GM23338 (cell line): ENCODE data around the gene ANKRD63. TPM values are rescaled to one million over a fixed set of nuclear protein-coding genes. Genes with fewer than 3 reads are reported as not detected.

Source experiments
- ATAC-seq: fragments of 200-7000 bp; cut with Tn5 transposase; 3 replicates; pipeline ENCODE4 v1.9.1; 2020
- DNase-seq: peaks from one replicate; pipeline ENCODE4 v3.0.0-alpha.2; 2015; ENCODE audit warnings: low spot score
- H2AFZ ChIP-seq: fragments of 200-600 bp; sonication (generic); 2 replicates; pipeline ENCODE4 v1.8.0; 2016; ENCODE audit warnings: antibody characterized with exemption, mild to moderate bottlenecking, moderate library complexity
- H3F3A ChIP-seq: fragments of 200-600 bp; sonication (generic); replicated peaks from 2 replicates; pipeline ENCODE4 v1.8.0; 2017; ENCODE audit warnings: antibody characterized with exemption, mixed run types, low read depth
- H3K27ac ChIP-seq: fragments of 200-600 bp; sonication (generic); 2 replicates; pipeline ENCODE4 v1.6.1; 2016; ENCODE audit warnings: low read depth
- H3K27me3 ChIP-seq: fragments of 200-600 bp; sonication (generic); 2 replicates; pipeline ENCODE4 v1.8.0; 2016; ENCODE audit warnings: mild to moderate bottlenecking, mixed run types, moderate library complexity; ENCODE audit not compliant: insufficient read depth
- H3K36me3 ChIP-seq: fragments of 200-600 bp; sonication (generic); 2 replicates; pipeline ENCODE4 v1.8.0; 2016; ENCODE audit warnings: mild to moderate bottlenecking; ENCODE audit not compliant: insufficient read depth
- H3K4me1 ChIP-seq: fragments of 200-600 bp; sonication (generic); 2 replicates; pipeline ENCODE4 v1.8.0; 2016; ENCODE audit warnings: mild to moderate bottlenecking, moderate library complexity; ENCODE audit not compliant: insufficient read depth
- H3K4me2 ChIP-seq: fragments of 200-600 bp; sonication (generic); 2 replicates; pipeline ENCODE4 v1.7.1; 2017; ENCODE audit warnings: mixed run types
- H3K4me3 ChIP-seq: fragments of 200-600 bp; sonication (generic); 2 replicates; pipeline ENCODE4 v1.6.1; 2016; ENCODE audit warnings: mixed run types
- H3K79me2 ChIP-seq: fragments of 200-600 bp; sonication (generic); replicated peaks from 2 replicates; pipeline ENCODE4 v1.8.0; 2017; ENCODE audit warnings: mild to moderate bottlenecking; ENCODE audit not compliant: insufficient read depth
- H3K9me2 ChIP-seq: fragments of 200-600 bp; sonication (generic); 2 replicates; pipeline ENCODE4 v1.8.0; 2017; ENCODE audit not compliant: insufficient read depth
- H4K20me1 ChIP-seq: fragments of 200-600 bp; sonication (generic); replicated peaks from 2 replicates; pipeline ENCODE4 v1.8.0; 2017; ENCODE audit warnings: mild to moderate bottlenecking; ENCODE audit not compliant: insufficient read depth
- H3K27ac Mint-ChIP-seq: 2 replicates; pipeline ENCODE4 v1.8.0; 2020; ENCODE audit warnings: inconsistent platforms, mild to moderate bottlenecking, moderate library complexity, mixed read lengths
- H3K27me3 Mint-ChIP-seq: 3 replicates; pipeline ENCODE4 v1.8.0; 2022; ENCODE audit warnings: low read depth, mild to moderate bottlenecking, moderate library complexity, mixed read lengths, inconsistent platforms; ENCODE audit not compliant: insufficient read depth, poor library complexity
- H3K36me3 Mint-ChIP-seq: 3 replicates; pipeline ENCODE4 v1.8.0; 2021; ENCODE audit warnings: low read depth, mild to moderate bottlenecking, inconsistent platforms, moderate library complexity, mixed read lengths
- H3K4me1 Mint-ChIP-seq: 3 replicates; pipeline ENCODE4 v1.8.0; 2020; ENCODE audit warnings: mild to moderate bottlenecking, inconsistent platforms, mixed read lengths
- H3K4me3 Mint-ChIP-seq: 3 replicates; pipeline ENCODE4 v1.8.0; 2021; ENCODE audit warnings: moderate library complexity, mild to moderate bottlenecking, inconsistent platforms, mixed read lengths
- H3K9me3 Mint-ChIP-seq: 3 replicates; pipeline ENCODE4 v1.8.0; 2020; ENCODE audit warnings: moderate library complexity, mild to moderate bottlenecking, inconsistent platforms, mixed read lengths
- CREB1 ChIP-seq: fragments of 250-450 bp; sonication (Bioruptor Pico); IDR thresholded peaks from 2 replicates; pipeline ENCODE4 v1.5.0; 2020; ENCODE audit warnings: low read depth, mild to moderate bottlenecking, moderate library complexity
- CTCF ChIP-seq, 2 experiments: fragments of 200-600 bp in 1 of 2; sonication (generic) in 1 of 2; conservative IDR thresholded peaks; 2 replicates each; pipeline versions ENCODE4 v1.5.1 to v1.6.1; 2016 to 2017; ENCODE audit warnings: antibody characterized with exemption in 2 of 2, low read depth in 2 of 2, mild to moderate bottlenecking in 2 of 2, moderate library complexity in 1 of 2
- ETS1 ChIP-seq: IDR thresholded peaks from 2 replicates; pipeline ENCODE4 v1.6.1; 2016; ENCODE audit warnings: antibody characterized with exemption
- EZH2 ChIP-seq: fragments of 200-600 bp; sonication (generic); IDR thresholded peaks from one replicate; pipeline ENCODE4 v1.8.0; 2017; ENCODE audit warnings: antibody characterized with exemption, mild to moderate bottlenecking, low read depth; ENCODE audit not compliant: unreplicated experiment
- EZH2phosphoT487 ChIP-seq: fragments of 200-600 bp; sonication (generic); IDR thresholded peaks from one replicate; pipeline ENCODE4 v1.8.1; 2018; ENCODE audit warnings: antibody characterized with exemption; ENCODE audit not compliant: unreplicated experiment
- JUNB ChIP-seq: IDR thresholded peaks from one replicate; pipeline ENCODE4 v1.6.1; 2016; ENCODE audit warnings: antibody characterized with exemption; ENCODE audit not compliant: unreplicated experiment
- NANOG ChIP-seq: IDR thresholded peaks from 2 replicates; pipeline ENCODE4 v1.6.1; 2016; ENCODE audit warnings: antibody characterized with exemption, borderline replicate concordance
- POLR2AphosphoS5 ChIP-seq: IDR thresholded peaks from 2 replicates; pipeline ENCODE4 v1.6.1; 2016; ENCODE audit warnings: antibody characterized with exemption, low read depth
- STAT1 ChIP-seq: IDR thresholded peaks from one replicate; pipeline ENCODE4 v1.6.1; 2016; ENCODE audit warnings: antibody characterized with exemption; ENCODE audit not compliant: unreplicated experiment
- ZNF114 ChIP-seq: fragments of 250-450 bp; sonication (Bioruptor Pico); IDR thresholded peaks from 2 replicates; pipeline ENCODE4 v1.5.0; 2020; ENCODE audit warnings: mild to moderate bottlenecking, moderate library complexity
- ZNF331 ChIP-seq: fragments of 250-450 bp; sonication (Bioruptor Pico); IDR thresholded peaks from 2 replicates; pipeline ENCODE4 v1.5.0; 2020; ENCODE audit warnings: low read depth, mild to moderate bottlenecking, moderate library complexity
- ZNF462 ChIP-seq: fragments of 250-450 bp; sonication (Bioruptor Pico); IDR thresholded peaks from 2 replicates; pipeline ENCODE4 v1.5.0; 2020; ENCODE audit warnings: mild to moderate bottlenecking, moderate library complexity
- polyA plus RNA-seq: library from polyadenylated mRNA; unstranded; fragments of >200 nt; fragmentation: Nextera tagmentation; extraction: Ambion mirVana; gene quantifications from 2 replicates; pipeline ENCODE4 v1.2.1, GENCODE V29; 2016
- total RNA-seq: library from RNA; depleted of rRNA; stranded (reverse); fragments of >200 nt; shearing (Covaris generic); gene quantifications from 2 replicates; pipeline ENCODE4 v1.2.3, GENCODE V29; 2014
- TF ChIP-seq, protein P1 (sequence below): IDR thresholded peaks from one replicate; pipeline ENCODE4 v1.6.1; 2018; ENCODE audit warnings: antibody characterized with exemption; ENCODE audit not compliant: unreplicated experiment

The ANKRD63 gene
- total and polyA plus RNA-seq, 2 experiments from 2014 or later = 0.59 TPM; not detected in 1

GRCh38 chr15:40266828-40267304 is 16.0 kb downstream of the ANKRD63 start:
- no peaks in the 10 kb centered on the region for H3K36me3 ChIP-seq
- H3K9me2 ChIP-seq = no peaks in the 10 kb centered on the region
- H3K27ac Mint-ChIP-seq = peak overlapping the region; percentile 7; the same call in 1 of the 2 replicates
- H3F3A ChIP-seq = no peaks in the 10 kb centered on the region
- H3K9me3 Mint-ChIP-seq = no peaks in the 10 kb centered on the region
- H3K4me2 ChIP-seq = no peak overlapping the region
- H3K4me1 ChIP-seq = no peaks in the 10 kb centered on the region
- peaks cover 6% of the 10 kb centered on the region for H3K27me3 Mint-ChIP-seq
- H3K27ac ChIP-seq = no peak overlapping the region
- no peaks in the 10 kb centered on the region for H4K20me1 ChIP-seq
- ATAC-seq (no peak), DNase-seq (no peak)
- peaks cover 15% of the 10 kb centered on the region for H3K4me1 Mint-ChIP-seq
- H3K36me3 Mint-ChIP-seq = peaks cover 4% of the 10 kb centered on the region; the same call in 1 of the 3 replicates
- no peak overlapping the region for H2AFZ ChIP-seq
- H3K4me3 ChIP-seq = no peak overlapping the region
- TF ChIP-seq CREB1 (CRISPR knock-in tag) (no peak), STAT1 (no peak), JUNB (no peak), EZH2phosphoT487 (no peak), ZNF462 (CRISPR knock-in tag) (no peak), EZH2 (no peak), ETS1 (no peak), NANOG (no peak), ZNF331 (CRISPR knock-in tag) (no peak), CTCF (conservative IDR thresholded peaks at IDR 0.05; ENCODE audit: low read depth in 2 of 2) (no peak), ZNF114 (CRISPR knock-in tag) (no peak), POLR2AphosphoS5 (no peak)
- TF ChIP-seq, protein P1, sequence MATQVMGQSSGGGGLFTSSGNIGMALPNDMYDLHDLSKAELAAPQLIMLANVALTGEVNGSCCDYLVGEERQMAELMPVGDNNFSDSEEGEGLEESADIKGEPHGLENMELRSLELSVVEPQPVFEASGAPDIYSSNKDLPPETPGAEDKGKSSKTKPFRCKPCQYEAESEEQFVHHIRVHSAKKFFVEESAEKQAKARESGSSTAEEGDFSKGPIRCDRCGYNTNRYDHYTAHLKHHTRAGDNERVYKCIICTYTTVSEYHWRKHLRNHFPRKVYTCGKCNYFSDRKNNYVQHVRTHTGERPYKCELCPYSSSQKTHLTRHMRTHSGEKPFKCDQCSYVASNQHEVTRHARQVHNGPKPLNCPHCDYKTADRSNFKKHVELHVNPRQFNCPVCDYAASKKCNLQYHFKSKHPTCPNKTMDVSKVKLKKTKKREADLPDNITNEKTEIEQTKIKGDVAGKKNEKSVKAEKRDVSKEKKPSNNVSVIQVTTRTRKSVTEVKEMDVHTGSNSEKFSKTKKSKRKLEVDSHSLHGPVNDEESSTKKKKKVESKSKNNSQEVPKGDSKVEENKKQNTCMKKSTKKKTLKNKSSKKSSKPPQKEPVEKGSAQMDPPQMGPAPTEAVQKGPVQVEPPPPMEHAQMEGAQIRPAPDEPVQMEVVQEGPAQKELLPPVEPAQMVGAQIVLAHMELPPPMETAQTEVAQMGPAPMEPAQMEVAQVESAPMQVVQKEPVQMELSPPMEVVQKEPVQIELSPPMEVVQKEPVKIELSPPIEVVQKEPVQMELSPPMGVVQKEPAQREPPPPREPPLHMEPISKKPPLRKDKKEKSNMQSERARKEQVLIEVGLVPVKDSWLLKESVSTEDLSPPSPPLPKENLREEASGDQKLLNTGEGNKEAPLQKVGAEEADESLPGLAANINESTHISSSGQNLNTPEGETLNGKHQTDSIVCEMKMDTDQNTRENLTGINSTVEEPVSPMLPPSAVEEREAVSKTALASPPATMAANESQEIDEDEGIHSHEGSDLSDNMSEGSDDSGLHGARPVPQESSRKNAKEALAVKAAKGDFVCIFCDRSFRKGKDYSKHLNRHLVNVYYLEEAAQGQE = no peak
- no peaks in the 10 kb centered on the region for H3K79me2 ChIP-seq
- no peak overlapping the region for H3K4me3 Mint-ChIP-seq
- H3K27me3 ChIP-seq = no peaks in the 10 kb centered on the region
